ENCODE measurements around the gene COL7A1. TPM values are rescaled to one million over a fixed set of nuclear protein-coding genes. Genes with fewer than 3 reads are reported as not detected.

Gene COL7A1
- total RNA-seq, 1 experiment from 2014 or later, result 12.2 TPM

- DNase-seq, result no peak
- Histone ChIP-seq H3K4me3 (no peak overlapping the region), H3K27me3 (no peaks in the 10 kb centered on the region), H3K36me3 (no peaks in the 10 kb centered on the region), H3K9me3 (no peaks in the 10 kb centered on the region)
Measured at GRCh38 chr3:48573973-48574585, 21.1 kb downstream of the COL7A1 start.

GRCh38 chr3:48572517-48572916 is 22.6 kb downstream of the COL7A1 start:
- Histone ChIP-seq H3K27me3 (no peaks in the 10 kb centered on the region), H3K4me3 (no peak overlapping the region), H3K9me3 (no peaks in the 10 kb centered on the region), H3K36me3 (no peaks in the 10 kb centered on the region)
- no peak for DNase-seq

GRCh38 chr3:48571938-48572337 is 23.2 kb downstream of the COL7A1 start:
- no peaks in the 10 kb centered on the region for H3K36me3 ChIP-seq
- H3K27me3 ChIP-seq, result no peaks in the 10 kb centered on the region
- no peaks in the 10 kb centered on the region for H3K9me3 ChIP-seq
- no peak for DNase-seq
- H3K4me3 ChIP-seq, result no peak overlapping the region

- no peak for DNase-seq
- Histone ChIP-seq H3K36me3 (no peaks in the 10 kb centered on the region), H3K27me3 (no peaks in the 10 kb centered on the region)
Measured at GRCh38 chr3:48569808-48570450, 25.2 kb downstream of the COL7A1 start.

GRCh38 chr3:48569400-48569799 is 25.7 kb downstream of the COL7A1 start:
- Histone ChIP-seq H3K27me3 (no peaks in the 10 kb centered on the region), H3K9me3 (no peaks in the 10 kb centered on the region), H3K4me3 (no peak overlapping the region), H3K36me3 (no peaks in the 10 kb centered on the region)
- no peak for DNase-seq

More at GRCh38 chr3:48569808-48570450, 25.2 kb downstream of the COL7A1 start:
- no peak overlapping the region for H3K4me3 ChIP-seq
- no peaks in the 10 kb centered on the region for H3K9me3 ChIP-seq

GRCh38 chr3:48568476-48568875 is 26.7 kb downstream of the COL7A1 start:
- Histone ChIP-seq H3K9me3 (no peaks in the 10 kb centered on the region), H3K4me3 (no peak overlapping the region), H3K36me3 (no peaks in the 10 kb centered on the region)

GRCh38 chr3:48567500-48567899 is 27.6 kb downstream of the COL7A1 start:
- DNase-seq, result no peak
- Histone ChIP-seq H3K4me3 (no peak overlapping the region), H3K9me3 (no peaks in the 10 kb centered on the region), H3K27me3 (no peaks in the 10 kb centered on the region), H3K36me3 (no peaks in the 10 kb centered on the region)

More at GRCh38 chr3:48568476-48568875, 26.7 kb downstream of the COL7A1 start:
- no peak for DNase-seq
- H3K27me3 ChIP-seq, result no peaks in the 10 kb centered on the region

- Histone ChIP-seq H3K4me3 (no peak overlapping the region), H3K36me3 (no peaks in the 10 kb centered on the region), H3K27me3 (no peaks in the 10 kb centered on the region), H3K9me3 (no peaks in the 10 kb centered on the region)
- no peak for DNase-seq
Measured at GRCh38 chr3:48567090-48567489, 28.0 kb downstream of the COL7A1 start.

- no peaks in the 10 kb centered on the region for H3K36me3 ChIP-seq
- H3K27me3 ChIP-seq, result no peaks in the 10 kb centered on the region
- no peaks in the 10 kb centered on the region for H3K9me3 ChIP-seq
- H3K4me3 ChIP-seq, result no peak overlapping the region
- no peak for DNase-seq
Measured at GRCh38 chr3:48566401-48566760, 28.7 kb downstream of the COL7A1 start.

- Histone ChIP-seq H3K36me3 (no peaks in the 10 kb centered on the region), H3K27me3 (no peaks in the 10 kb centered on the region), H3K4me3 (no peak overlapping the region), H3K9me3 (no peaks in the 10 kb centered on the region)
- peak; percentile 83 for DNase-seq
Measured at GRCh38 chr3:48565591-48566400, 29.3 kb downstream of the COL7A1 start.

GRCh38 chr3:48565186-48565585 is 29.9 kb downstream of the COL7A1 start:
- no peaks in the 10 kb centered on the region for H3K36me3 ChIP-seq
- H3K27me3 ChIP-seq, result no peaks in the 10 kb centered on the region
- DNase-seq, result no peak
- H3K4me3 ChIP-seq, result no peak overlapping the region
- H3K9me3 ChIP-seq, result no peaks in the 10 kb centered on the region

- Histone ChIP-seq H3K9me3 (no peaks in the 10 kb centered on the region), H3K27me3 (no peaks in the 10 kb centered on the region), H3K36me3 (no peaks in the 10 kb centered on the region), H3K4me3 (no peak overlapping the region)
- no peak for DNase-seq
Measured at GRCh38 chr3:48564667-48565066, 30.5 kb downstream of the COL7A1 start.

GRCh38 chr3:48564022-48564421 is 31.1 kb downstream of the COL7A1 start:
- H3K9me3 ChIP-seq, result no peaks in the 10 kb centered on the region
- H3K27me3 ChIP-seq, result no peaks in the 10 kb centered on the region
- peak; percentile 84 for DNase-seq
- no peak overlapping the region for H3K4me3 ChIP-seq
- no peaks in the 10 kb centered on the region for H3K36me3 ChIP-seq

GRCh38 chr3:48563382-48563918 is 31.7 kb downstream of the COL7A1 start, which contains the start of gene UCN2:
TSS of gene UCN2 (minus strand) at chr3:48563781. CDS start at chr3:48563124, 657 bp downstream.
- H3K4me3 ChIP-seq, result no peak within 1 kb of the TSS
- no peaks in the 10 kb centered on the region for H3K36me3 ChIP-seq
- peak; percentile 23 for DNase-seq
- no peaks in the 10 kb centered on the region for H3K9me3 ChIP-seq
- no peaks in the 10 kb centered on the region for H3K27me3 ChIP-seq

- Histone ChIP-seq H3K36me3 (no peaks in the 10 kb centered on the region), H3K27me3 (no peaks in the 10 kb centered on the region), H3K9me3 (no peaks in the 10 kb centered on the region), H3K4me3 (no peak overlapping the region)
- no peak for DNase-seq
Measured at GRCh38 chr3:48562367-48563095, 32.6 kb downstream of the COL7A1 start.

GRCh38 chr3:48561045-48561736 is 33.9 kb downstream of the COL7A1 start:
- DNase-seq, result peak; percentile 11
- H3K9me3 ChIP-seq, result no peaks in the 10 kb centered on the region
- H3K27me3 ChIP-seq, result no peaks in the 10 kb centered on the region
- no peaks in the 10 kb centered on the region for H3K36me3 ChIP-seq
- no peak overlapping the region for H3K4me3 ChIP-seq

Measured in MG63 (cell line).